ENCODE measurements around the gene CLCC1. TPM values are rescaled to one million over a fixed set of nuclear protein-coding genes. Genes with fewer than 3 reads are reported as not detected.
"Not testable (repeated sequence)": the region's sequence is repeated elsewhere in the genome, so short reads cannot be mapped to it uniquely, and the experiment has no call there.

CLCC1 gene, protein sequence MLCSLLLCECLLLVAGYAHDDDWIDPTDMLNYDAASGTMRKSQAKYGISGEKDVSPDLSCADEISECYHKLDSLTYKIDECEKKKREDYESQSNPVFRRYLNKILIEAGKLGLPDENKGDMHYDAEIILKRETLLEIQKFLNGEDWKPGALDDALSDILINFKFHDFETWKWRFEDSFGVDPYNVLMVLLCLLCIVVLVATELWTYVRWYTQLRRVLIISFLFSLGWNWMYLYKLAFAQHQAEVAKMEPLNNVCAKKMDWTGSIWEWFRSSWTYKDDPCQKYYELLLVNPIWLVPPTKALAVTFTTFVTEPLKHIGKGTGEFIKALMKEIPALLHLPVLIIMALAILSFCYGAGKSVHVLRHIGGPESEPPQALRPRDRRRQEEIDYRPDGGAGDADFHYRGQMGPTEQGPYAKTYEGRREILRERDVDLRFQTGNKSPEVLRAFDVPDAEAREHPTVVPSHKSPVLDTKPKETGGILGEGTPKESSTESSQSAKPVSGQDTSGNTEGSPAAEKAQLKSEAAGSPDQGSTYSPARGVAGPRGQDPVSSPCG
- total RNA-seq (10 to 100 TPM; 18.1 to 28.3 (median 24.1) TPM), polyA plus RNA-seq (10 to 100 TPM in 1 of 2 donors, 1 to 10 TPM in 1; 8.6 to 12.5 TPM)

- Histone ChIP-seq H3K36me3 (no peaks in the 10 kb centered on the region), H3K9me3 (no peaks in the 10 kb centered on the region), H3K4me3 (peak within 1 kb of the TSS; percentile 66 to 92 (median 78)), H3K4me1 (peaks cover 7 to 13% (median 13%) of the 10 kb centered on the region in 3 donors), H3K27ac (peak within 1 kb of the TSS; percentile 96 to 98 (median 98)), H3K27me3 (no peaks in the 10 kb centered on the region)
- DNase-seq (peak; percentile 91 to 95 (median 92)), ATAC-seq (peak; percentile 95 to 99 (median 97)), FAIRE-seq (no peak)
- 0% methylated on average over 52 to 72 of the region's 72 CpGs for WGBS, 2 donors
- no peak for TF ChIP-seq CTCF (IDR thresholded peaks at IDR 0.05)
- intact Hi-C loops (cut with DNase I) = no loop called here
Observed at GRCh38 chr1:108963052-108963686, at the start of gene CLCC1. Gene CLCC1, minus strand, starts transcription at chr1:108963484. Its CDS starts 13,047 bp downstream, at chr1:108950437.

GRCh38 chr1:109011335-109011734, 48.1 kb upstream of the CLCC1 start:
- H3K36me3 ChIP-seq = peaks cover 0 to 14% (median 0%) of the 10 kb centered on the region in 3 donors

GRCh38 chr1:108996622-108997021, 33.3 kb upstream of the CLCC1 start:
- H3K27ac ChIP-seq; H3K9me3 ChIP-seq; H3K4me1 ChIP-seq; H3K4me3 ChIP-seq; ATAC-seq; intact Hi-C loops (cut with DNase I); DNase-seq; FAIRE-seq; H3K27me3 ChIP-seq: not testable (repeated sequence)
- peaks cover 0 to 21% (median 0%) of the 10 kb centered on the region in 3 donors for H3K36me3 ChIP-seq
- 96% methylated on average over 3 of the region's 3 CpGs for WGBS, 2 donors

More at GRCh38 chr1:109011335-109011734, 48.1 kb upstream of the CLCC1 start:
- Histone ChIP-seq H3K4me3 (no peak overlapping the region), H3K27ac (no peak overlapping the region), H3K27me3 (no peaks in the 10 kb centered on the region), H3K9me3 (no peaks in the 10 kb centered on the region), H3K4me1 (no peaks in the 10 kb centered on the region)
- no peak for TF ChIP-seq CTCF (IDR thresholded peaks at IDR 0.05)
- intact Hi-C loops (cut with DNase I) = no loop called here
- DNase-seq (no peak), ATAC-seq (no peak), FAIRE-seq (no peak)
- WGBS, 2 donors = 70 to 80% methylated on average over 7 of the region's 7 CpGs

- 81 to 89% methylated on average over 4 of the region's 4 CpGs for WGBS, 2 donors
- no peak for TF ChIP-seq CTCF (IDR thresholded peaks at IDR 0.05)
- FAIRE-seq = no peak
- Histone ChIP-seq H3K36me3 (no peaks in the 10 kb centered on the region), H3K27me3 (no peaks in the 10 kb centered on the region), H3K4me3 (no peak overlapping the region), H3K9me3 (no peaks in the 10 kb centered on the region), H3K4me1 (no peaks in the 10 kb centered on the region), H3K27ac (no peak overlapping the region)
- ATAC-seq = no peak
- intact Hi-C loops (cut with DNase I) = no loop called here
- DNase-seq = no peak
Observed at GRCh38 chr1:108983114-108983513, 19.8 kb upstream of the CLCC1 start.

- Histone ChIP-seq H3K27me3 (no peaks in the 10 kb centered on the region), H3K4me3 (no peak overlapping the region), H3K9me3 (no peaks in the 10 kb centered on the region), H3K27ac (peak overlapping the region in 1 of 4 donors; percentile 27), H3K36me3 (peaks cover 0 to 4% (median 0%) of the 10 kb centered on the region in 3 donors), H3K4me1 (no peaks in the 10 kb centered on the region)
- ATAC-seq = peak; percentile 20 to 96 (median 61)
- no peak for TF ChIP-seq CTCF (IDR thresholded peaks at IDR 0.05)
- DNase-seq = no peak
- WGBS, 2 donors = 38 to 46% methylated on average over 4 of the region's 4 CpGs
- intact Hi-C loops (cut with DNase I) = no loop called here
- FAIRE-seq = no peak
Observed at GRCh38 chr1:108976658-108977057, 13.4 kb upstream of the CLCC1 start.

Data from pancreas (tissue), 10 donors.